Left cardiac atrium (tissue), 4 donors: ENCODE measurements around the gene ZFPM1. TPM values are rescaled to one million over a fixed set of nuclear protein-coding genes. Genes with fewer than 3 reads are reported as not detected.
"Not testable (repeated sequence)": the region's sequence is repeated elsewhere in the genome, so short reads cannot be mapped to it uniquely, and the experiment has no call there.

Source experiments
- ATAC-seq, 2 donors: fragments of 200-7000 bp; cut with Tn5 transposase; one replicate each; pipeline ENCODE4 v1.9.1; 2020; ENCODE audit warnings: mild to moderate bottlenecking in 2 of 2, moderate library complexity in 2 of 2
- DNase-seq: peaks from one replicate; pipeline ENCODE4 v3.0.0-alpha.2; 2020
- intact Hi-C, 2 donors: fragments of 100-400 bp; cut with DNase I; formaldehyde crosslinking; loops; one replicate each; pipeline versions ENCODE4 v1.14.1 to v1.15.1; 2022 to 2023
- long read RNA-seq: library from polyadenylated mRNA; unstranded; transcript quantifications from one replicate; pipeline ENCODE4 v2.0.0, GENCODE V29; 2021
- total RNA-seq, 2 donors: library from RNA; stranded (reverse); fragmentation: NEBNext Ultra II Directional; extraction: Animal tissue kit (Norgen Biotek cat#: 25700); gene quantifications; one replicate each; pipeline ENCODE4 v1.2.1, GENCODE V29; 2021
- donor health status: DM: no; HTN: yes; CAD: no.
- donor health status: DM: no; HTN: yes; CAD: no; lungs with severe emphysema.
- donor health status: DM: yes; HTN: yes; CAD: no.
- donor health status: Dilated cardiomyopathy.

ZFPM1 gene
- total RNA-seq: 10 to 100 TPM in 1 of 2 donors, 1 to 10 TPM in 1; 7.0 to 11.5 TPM
- long read RNA-seq, partial matches to known transcripts: 0 of 1 reads
- long read RNA-seq, other reads (novel, unspliced or antisense): 1 of 1 reads

- intact Hi-C loops: no loop called here
- ATAC-seq (no peak), DNase-seq (no peak)
Measured at GRCh38 chr16:88453217-88453531, at the start of gene ZFPM1. TSS of gene ZFPM1 (plus strand) at chr16:88453280. CDS start at chr16:88453639, 359 bp downstream.

- DNase-seq (no peak), ATAC-seq (no peak)
- intact Hi-C loops: no loop called here
Measured at GRCh38 chr16:88403794-88404581, 49.1 kb upstream of the ZFPM1 start.

GRCh38 chr16:88404769-88405168 is 48.3 kb upstream of the ZFPM1 start:
- intact Hi-C loops: no loop called here
- ATAC-seq: no peak
- no peak for DNase-seq

GRCh38 chr16:88405216-88406060 is 47.6 kb upstream of the ZFPM1 start:
- peak; percentile 62 for DNase-seq
- peak; percentile 68 to 76 for ATAC-seq
- intact Hi-C loops: no loop called here

- peak in 1 of 2 donors; percentile 11 for ATAC-seq
- intact Hi-C loops: no loop called here
- no peak for DNase-seq
Measured at GRCh38 chr16:88406096-88407041, 46.7 kb upstream of the ZFPM1 start.

- intact Hi-C loops: no loop called here
- ATAC-seq (no peak), DNase-seq (no peak)
Measured at GRCh38 chr16:88407042-88407420, 46.0 kb upstream of the ZFPM1 start.

GRCh38 chr16:88407807-88408206 is 45.3 kb upstream of the ZFPM1 start:
- intact Hi-C loops: no loop called here
- ATAC-seq (no peak), DNase-seq (no peak)

- DNase-seq (no peak), ATAC-seq (no peak)
- intact Hi-C loops: no loop called here
Measured at GRCh38 chr16:88408561-88409142, 44.4 kb upstream of the ZFPM1 start.

- intact Hi-C loops: no loop called here
- no peak for DNase-seq
- ATAC-seq: no peak
Measured at GRCh38 chr16:88409296-88410065, 43.6 kb upstream of the ZFPM1 start.

GRCh38 chr16:88410297-88410968 is 42.6 kb upstream of the ZFPM1 start:
- ATAC-seq, intact Hi-C loops, DNase-seq: not testable (repeated sequence)

GRCh38 chr16:88411951-88412576 is 41.0 kb upstream of the ZFPM1 start:
- intact Hi-C loops: no loop called here
- DNase-seq (no peak), ATAC-seq (no peak)

- ATAC-seq: no peak
- no peak for DNase-seq
- intact Hi-C loops: no loop called here
Measured at GRCh38 chr16:88412766-88413165, 40.3 kb upstream of the ZFPM1 start.

GRCh38 chr16:88413231-88413630 is 39.8 kb upstream of the ZFPM1 start:
- ATAC-seq: no peak
- intact Hi-C loops: no loop called here
- DNase-seq: no peak

GRCh38 chr16:88413631-88414030 is 39.4 kb upstream of the ZFPM1 start:
- no peak for ATAC-seq
- intact Hi-C loops: no loop called here
- no peak for DNase-seq

GRCh38 chr16:88414521-88415380 is 38.3 kb upstream of the ZFPM1 start:
- intact Hi-C loops: no loop called here
- no peak for DNase-seq
- ATAC-seq: no peak

- intact Hi-C loops: no loop called here
- no peak for DNase-seq
- no peak for ATAC-seq
Measured at GRCh38 chr16:88415381-88415705, 37.7 kb upstream of the ZFPM1 start.
